GM23338 (cell line): ENCODE results near the gene CPD. TPM values are rescaled to one million over a fixed set of nuclear protein-coding genes. Genes with fewer than 3 reads are reported as not detected.

Source experiments
- ATAC-seq: fragments of 200-7000 bp; cut with Tn5 transposase; 3 replicates; pipeline ENCODE4 v1.9.1; 2020
- DNase-seq: peaks from one replicate; pipeline ENCODE4 v3.0.0-alpha.2; 2015; ENCODE audit warnings: low spot score
- H2AFZ ChIP-seq: fragments of 200-600 bp; sonication (generic); 2 replicates; pipeline ENCODE4 v1.8.0; 2016; ENCODE audit warnings: antibody characterized with exemption, mild to moderate bottlenecking, moderate library complexity
- H3F3A ChIP-seq: fragments of 200-600 bp; sonication (generic); replicated peaks from 2 replicates; pipeline ENCODE4 v1.8.0; 2017; ENCODE audit warnings: antibody characterized with exemption, mixed run types, low read depth
- H3K27ac ChIP-seq: fragments of 200-600 bp; sonication (generic); 2 replicates; pipeline ENCODE4 v1.6.1; 2016; ENCODE audit warnings: low read depth
- H3K27me3 ChIP-seq: fragments of 200-600 bp; sonication (generic); 2 replicates; pipeline ENCODE4 v1.8.0; 2016; ENCODE audit warnings: mild to moderate bottlenecking, mixed run types, moderate library complexity; ENCODE audit not compliant: insufficient read depth
- H3K36me3 ChIP-seq: fragments of 200-600 bp; sonication (generic); 2 replicates; pipeline ENCODE4 v1.8.0; 2016; ENCODE audit warnings: mild to moderate bottlenecking; ENCODE audit not compliant: insufficient read depth
- H3K4me1 ChIP-seq: fragments of 200-600 bp; sonication (generic); 2 replicates; pipeline ENCODE4 v1.8.0; 2016; ENCODE audit warnings: mild to moderate bottlenecking, moderate library complexity; ENCODE audit not compliant: insufficient read depth
- H3K4me2 ChIP-seq: fragments of 200-600 bp; sonication (generic); 2 replicates; pipeline ENCODE4 v1.7.1; 2017; ENCODE audit warnings: mixed run types
- H3K4me3 ChIP-seq: fragments of 200-600 bp; sonication (generic); 2 replicates; pipeline ENCODE4 v1.6.1; 2016; ENCODE audit warnings: mixed run types
- H3K79me2 ChIP-seq: fragments of 200-600 bp; sonication (generic); replicated peaks from 2 replicates; pipeline ENCODE4 v1.8.0; 2017; ENCODE audit warnings: mild to moderate bottlenecking; ENCODE audit not compliant: insufficient read depth
- H3K9me2 ChIP-seq: fragments of 200-600 bp; sonication (generic); 2 replicates; pipeline ENCODE4 v1.8.0; 2017; ENCODE audit not compliant: insufficient read depth
- H4K20me1 ChIP-seq: fragments of 200-600 bp; sonication (generic); replicated peaks from 2 replicates; pipeline ENCODE4 v1.8.0; 2017; ENCODE audit warnings: mild to moderate bottlenecking; ENCODE audit not compliant: insufficient read depth
- H3K27ac Mint-ChIP-seq: 2 replicates; pipeline ENCODE4 v1.8.0; 2020; ENCODE audit warnings: inconsistent platforms, mild to moderate bottlenecking, moderate library complexity, mixed read lengths
- H3K27me3 Mint-ChIP-seq: 3 replicates; pipeline ENCODE4 v1.8.0; 2022; ENCODE audit warnings: low read depth, mild to moderate bottlenecking, moderate library complexity, mixed read lengths, inconsistent platforms; ENCODE audit not compliant: insufficient read depth, poor library complexity
- H3K36me3 Mint-ChIP-seq: 3 replicates; pipeline ENCODE4 v1.8.0; 2021; ENCODE audit warnings: low read depth, mild to moderate bottlenecking, inconsistent platforms, moderate library complexity, mixed read lengths
- H3K4me1 Mint-ChIP-seq: 3 replicates; pipeline ENCODE4 v1.8.0; 2020; ENCODE audit warnings: mild to moderate bottlenecking, inconsistent platforms, mixed read lengths
- H3K4me3 Mint-ChIP-seq: 3 replicates; pipeline ENCODE4 v1.8.0; 2021; ENCODE audit warnings: moderate library complexity, mild to moderate bottlenecking, inconsistent platforms, mixed read lengths
- H3K9me3 Mint-ChIP-seq: 3 replicates; pipeline ENCODE4 v1.8.0; 2020; ENCODE audit warnings: moderate library complexity, mild to moderate bottlenecking, inconsistent platforms, mixed read lengths
- CREB1 ChIP-seq: fragments of 250-450 bp; sonication (Bioruptor Pico); IDR thresholded peaks from 2 replicates; pipeline ENCODE4 v1.5.0; 2020; ENCODE audit warnings: low read depth, mild to moderate bottlenecking, moderate library complexity
- CTCF ChIP-seq, 2 experiments: fragments of 200-600 bp in 1 of 2; sonication (generic) in 1 of 2; conservative IDR thresholded peaks; 2 replicates each; pipeline versions ENCODE4 v1.5.1 to v1.6.1; 2016 to 2017; ENCODE audit warnings: antibody characterized with exemption in 2 of 2, low read depth in 2 of 2, mild to moderate bottlenecking in 2 of 2, moderate library complexity in 1 of 2
- ETS1 ChIP-seq: IDR thresholded peaks from 2 replicates; pipeline ENCODE4 v1.6.1; 2016; ENCODE audit warnings: antibody characterized with exemption
- EZH2phosphoT487 ChIP-seq: fragments of 200-600 bp; sonication (generic); IDR thresholded peaks from one replicate; pipeline ENCODE4 v1.8.1; 2018; ENCODE audit warnings: antibody characterized with exemption; ENCODE audit not compliant: unreplicated experiment
- JUNB ChIP-seq: IDR thresholded peaks from one replicate; pipeline ENCODE4 v1.6.1; 2016; ENCODE audit warnings: antibody characterized with exemption; ENCODE audit not compliant: unreplicated experiment
- POLR2AphosphoS5 ChIP-seq: IDR thresholded peaks from 2 replicates; pipeline ENCODE4 v1.6.1; 2016; ENCODE audit warnings: antibody characterized with exemption, low read depth
- STAT1 ChIP-seq: IDR thresholded peaks from one replicate; pipeline ENCODE4 v1.6.1; 2016; ENCODE audit warnings: antibody characterized with exemption; ENCODE audit not compliant: unreplicated experiment
- ZNF331 ChIP-seq: fragments of 250-450 bp; sonication (Bioruptor Pico); IDR thresholded peaks from 2 replicates; pipeline ENCODE4 v1.5.0; 2020; ENCODE audit warnings: low read depth, mild to moderate bottlenecking, moderate library complexity
- ZNF462 ChIP-seq: fragments of 250-450 bp; sonication (Bioruptor Pico); IDR thresholded peaks from 2 replicates; pipeline ENCODE4 v1.5.0; 2020; ENCODE audit warnings: mild to moderate bottlenecking, moderate library complexity
- long read RNA-seq: library from polyadenylated mRNA; unstranded; transcript quantifications from one replicate; pipeline ENCODE4 v2.0.0, GENCODE V29; 2020; ENCODE audit not compliant: unreplicated experiment
- polyA plus RNA-seq: library from polyadenylated mRNA; unstranded; fragments of >200 nt; fragmentation: Nextera tagmentation; extraction: Ambion mirVana; gene quantifications from 2 replicates; pipeline ENCODE4 v1.2.1, GENCODE V29; 2016
- total RNA-seq: library from RNA; depleted of rRNA; stranded (reverse); fragments of >200 nt; shearing (Covaris generic); gene quantifications from 2 replicates; pipeline ENCODE4 v1.2.3, GENCODE V29; 2014; rRNA removed

The CPD gene
- total RNA-seq (54.7 and 57.8 TPM in 2 replicates), polyA plus RNA-seq (6.2 and 6.3 TPM in 2 replicates)
- long read RNA-seq, full-length matches to known transcripts = 1 of 6 reads
- long read RNA-seq, partial matches to known transcripts = 1 of 6 reads
- long read RNA-seq, other reads (novel, unspliced or antisense) = 4 of 6 reads

GRCh38 chr17:30378825-30379302 lies at the start of gene CPD:
TSS of gene CPD (plus strand) at chr17:30378927. CDS start at chr17:30378981, 54 bp downstream.
- peaks cover 30% of the 10 kb centered on the region for H3K27me3 Mint-ChIP-seq
- DNase-seq = peak; percentile 97
- Histone ChIP-seq H3K36me3 (no peaks in the 10 kb centered on the region), H2AFZ (peak within 1 kb of the TSS; percentile 92), H3K4me2 (peak within 1 kb of the TSS; percentile 87), H3F3A (no peaks in the 10 kb centered on the region), H3K4me1 (peaks cover 58% of the 10 kb centered on the region), H3K79me2 (peaks cover 39% of the 10 kb centered on the region), H3K9me2 (no peaks in the 10 kb centered on the region), H3K27me3 (peaks cover 48% of the 10 kb centered on the region), H3K27ac (no peak within 1 kb of the TSS), H4K20me1 (peaks cover 12% of the 10 kb centered on the region), H3K4me3 (peak within 1 kb of the TSS; percentile 61)
- H3K4me3 Mint-ChIP-seq = peak within 1 kb of the TSS; percentile 76
- H3K9me3 Mint-ChIP-seq = no peaks in the 10 kb centered on the region
- peak; percentile 90 for ATAC-seq
- no peaks in the 10 kb centered on the region; the same call in 2 of the 3 replicates for H3K36me3 Mint-ChIP-seq
- peaks cover 60% of the 10 kb centered on the region for H3K4me1 Mint-ChIP-seq
- no peak within 1 kb of the TSS for H3K27ac Mint-ChIP-seq
- TF ChIP-seq POLR2AphosphoS5 (peak; percentile 76), JUNB (no peak), ETS1 (no peak), CREB1 (peak; percentile 88), EZH2phosphoT487 (no peak)

GRCh38 chr17:30332057-30332542 lies 46.6 kb upstream of the CPD start:
- no peak overlapping the region for H3K4me3 Mint-ChIP-seq
- no peaks in the 10 kb centered on the region for H3K4me1 Mint-ChIP-seq
- Histone ChIP-seq H3K4me1 (no peaks in the 10 kb centered on the region), H4K20me1 (no peaks in the 10 kb centered on the region), H3K27ac (no peak overlapping the region), H2AFZ (peak overlapping the region; percentile 53; the same call in 1 of the 2 replicates), H3K4me3 (no peak overlapping the region), H3K27me3 (no peaks in the 10 kb centered on the region), H3K4me2 (no peak overlapping the region), H3K79me2 (no peaks in the 10 kb centered on the region), H3F3A (no peaks in the 10 kb centered on the region), H3K9me2 (no peaks in the 10 kb centered on the region; the same call in 1 of the 2 replicates), H3K36me3 (no peaks in the 10 kb centered on the region)
- DNase-seq = no peak
- no peaks in the 10 kb centered on the region for H3K9me3 Mint-ChIP-seq
- ATAC-seq = no peak
- H3K27ac Mint-ChIP-seq = no peak overlapping the region
- no peaks in the 10 kb centered on the region for H3K27me3 Mint-ChIP-seq
- no peaks in the 10 kb centered on the region for H3K36me3 Mint-ChIP-seq
- no peak for TF ChIP-seq STAT1
- TF ChIP-seq POLR2AphosphoS5 = no peak
- TF ChIP-seq ZNF462 (CRISPR knock-in tag) = no peak
- no peak for TF ChIP-seq ZNF331 (CRISPR knock-in tag)
- no peak for TF ChIP-seq CTCF (conservative IDR thresholded peaks at IDR 0.05; ENCODE audit: low read depth in 2 of 2)
